Measurements from ENCODE around the gene GSK3A.

DNA sequence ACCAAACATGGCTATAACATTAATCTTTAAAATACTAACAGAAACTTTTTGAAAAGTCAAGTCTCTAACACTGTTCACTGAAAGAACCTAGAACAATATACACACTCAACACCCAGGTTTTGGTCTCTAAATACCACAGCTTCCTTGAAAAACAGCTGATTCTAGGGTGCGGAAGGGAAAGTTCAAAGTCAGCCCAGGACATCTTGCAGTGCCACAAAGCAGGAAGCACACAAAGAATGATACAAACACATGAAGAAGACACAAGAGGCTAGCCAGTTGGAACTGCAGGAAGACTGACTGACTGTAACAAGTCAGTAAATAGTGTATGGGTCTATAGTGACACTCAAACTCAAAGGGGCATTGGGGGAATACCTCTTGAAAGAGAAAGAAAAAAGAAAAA is 29.5 kb downstream of the GSK3A start:
- TF ChIP-seq, protein P1, sequence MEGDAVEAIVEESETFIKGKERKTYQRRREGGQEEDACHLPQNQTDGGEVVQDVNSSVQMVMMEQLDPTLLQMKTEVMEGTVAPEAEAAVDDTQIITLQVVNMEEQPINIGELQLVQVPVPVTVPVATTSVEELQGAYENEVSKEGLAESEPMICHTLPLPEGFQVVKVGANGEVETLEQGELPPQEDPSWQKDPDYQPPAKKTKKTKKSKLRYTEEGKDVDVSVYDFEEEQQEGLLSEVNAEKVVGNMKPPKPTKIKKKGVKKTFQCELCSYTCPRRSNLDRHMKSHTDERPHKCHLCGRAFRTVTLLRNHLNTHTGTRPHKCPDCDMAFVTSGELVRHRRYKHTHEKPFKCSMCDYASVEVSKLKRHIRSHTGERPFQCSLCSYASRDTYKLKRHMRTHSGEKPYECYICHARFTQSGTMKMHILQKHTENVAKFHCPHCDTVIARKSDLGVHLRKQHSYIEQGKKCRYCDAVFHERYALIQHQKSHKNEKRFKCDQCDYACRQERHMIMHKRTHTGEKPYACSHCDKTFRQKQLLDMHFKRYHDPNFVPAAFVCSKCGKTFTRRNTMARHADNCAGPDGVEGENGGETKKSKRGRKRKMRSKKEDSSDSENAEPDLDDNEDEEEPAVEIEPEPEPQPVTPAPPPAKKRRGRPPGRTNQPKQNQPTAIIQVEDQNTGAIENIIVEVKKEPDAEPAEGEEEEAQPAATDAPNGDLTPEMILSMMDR (IDR thresholded peaks at IDR 0.05): no peak
- no peak for TF ChIP-seq EZH2 (IDR thresholded peaks at IDR 0.05; ENCODE audit: borderline replicate concordance, insufficient read depth, low read depth, low read length, poor library complexity, severe bottlenecking)
